ENCODE data around the gene YPEL3. TPM values are rescaled to one million over a fixed set of nuclear protein-coding genes. Genes with fewer than 3 reads are reported as not detected.

Gene YPEL3
- total RNA-seq: 6.6 and 9.2 TPM in 2 replicates

GRCh38 chr16:30096105-30096861 lies at the start of gene YPEL3:
YPEL3 (minus strand) TSS chr16:30096213; CDS start chr16:30095482, 731 bp downstream.

GRCh38 chr16:30113031-30113710 lies 17.2 kb upstream of the YPEL3 start, which contains the start of gene GDPD3:
GDPD3 (minus strand) TSS chr16:30113537; CDS start chr16:30113478, 59 bp downstream.

GRCh38 chr16:30091474-30092372 lies 4.3 kb downstream of the YPEL3 start, which contains the start of gene TBX6:
TBX6 (minus strand) TSS chr16:30091924; CDS start chr16:30091193, 731 bp downstream.

GRCh38 chr16:30075503-30076275 lies 20.3 kb downstream of the YPEL3 start, which contains the start of gene PPP4C:
PPP4C (plus strand) TSS chr16:30075994; CDS start chr16:30076378, 384 bp downstream.

GRCh38 chr16:30065102-30065942 lies 30.7 kb downstream of the YPEL3 start, which contains the start of gene ALDOA:
ALDOA (plus strand) TSS chr16:30065760; CDS start chr16:30066898, 1,138 bp downstream.

Other genes starting within 250 kb of the YPEL3 start
- gene CDIPT, start 233.0 kb downstream of the YPEL3 start, total RNA-seq: 57.7 and 65.4 TPM in 2 replicates
- gene SEZ6L2, start 196.7 kb downstream of the YPEL3 start, total RNA-seq: 0.73 and 0.98 TPM in 2 replicates
- 2.3 and 4.4 TPM in 2 replicates for gene ASPHD1, start 195.7 kb downstream of the YPEL3 start, total RNA-seq
- 6.2 and 10.2 TPM in 2 replicates for gene KCTD13, start 170.0 kb downstream of the YPEL3 start, total RNA-seq
- gene TMEM219, start 134.1 kb downstream of the YPEL3 start, total RNA-seq: 40.7 and 53.3 TPM in 2 replicates
- gene TAOK2, start 122.3 kb downstream of the YPEL3 start, total RNA-seq: 32.3 and 42.2 TPM in 2 replicates
- 5.9 and 8.2 TPM in 2 replicates for gene HIRIP3, start 100.6 kb downstream of the YPEL3 start, total RNA-seq
- gene INO80E, start 100.0 kb downstream of the YPEL3 start, total RNA-seq: 18.7 and 21.7 TPM in 2 replicates
- gene DOC2A, start 85.2 kb downstream of the YPEL3 start, total RNA-seq: 0.20 and 0.37 TPM in 2 replicates
- not detected in 2 replicates for gene C16orf92, start 73.0 kb downstream of the YPEL3 start, total RNA-seq
- not detected in 2 replicates for gene TLCD3B, start 64.9 kb downstream of the YPEL3 start, total RNA-seq
- 847 and 985 TPM in 2 replicates for gene ALDOA, start 30.5 kb downstream of the YPEL3 start, total RNA-seq
- gene PPP4C, start 20.2 kb downstream of the YPEL3 start, total RNA-seq: 182 and 190 TPM in 2 replicates
- 0.39 TPM in 1 of 2 replicates, not detected in the other for gene TBX6, start 4.3 kb downstream of the YPEL3 start, total RNA-seq
- gene GDPD3, start 17.3 kb upstream of the YPEL3 start, total RNA-seq: 0.78 and 1.8 TPM in 2 replicates
- 50.0 and 59.2 TPM in 2 replicates for gene MAPK3, start 27.0 kb upstream of the YPEL3 start, total RNA-seq
- 0.73 and 1.6 TPM in 2 replicates for gene CORO1A, start 87.4 kb upstream of the YPEL3 start, total RNA-seq
- 47.7 and 168 TPM in 2 replicates for gene BOLA2B, start 97.5 kb upstream of the YPEL3 start, total RNA-seq
- 37.5 and 42.6 TPM in 2 replicates for gene SLX1A, start 97.7 kb upstream of the YPEL3 start, total RNA-seq
- 2.9 and 5.7 TPM in 2 replicates for gene SULT1A3, start 103.0 kb upstream of the YPEL3 start, total RNA-seq
- 0.73 TPM in 1 of 2 replicates, not detected in the other for gene NPIPB13, start 152.3 kb upstream of the YPEL3 start, total RNA-seq